Activated CD4-positive, alpha-beta T cell treated with anti-CD3 and anti-CD28 coated beads, Interleukin-2, amount 50 U/mL, for 4 hours (primary cell): ENCODE measurements around the gene TMEM9B.

Experiments
- DNase-seq, 2 experiments: peaks; one replicate each; pipeline ENCODE4 v3.0.0-alpha.2; 2020

The TMEM9B gene

GRCh38 chr11:8928981-8929615 lies 35.1 kb downstream of the TMEM9B start:
- DNase-seq, result no peak

- no peak for DNase-seq
Observed at GRCh38 chr11:8928205-8928604, 36.0 kb downstream of the TMEM9B start.

- no peak for DNase-seq
Observed at GRCh38 chr11:8927233-8927632, 37.0 kb downstream of the TMEM9B start.

- DNase-seq, result no peak
Observed at GRCh38 chr11:8926236-8926635, 38.0 kb downstream of the TMEM9B start.

GRCh38 chr11:8925711-8926110 lies 38.5 kb downstream of the TMEM9B start:
- DNase-seq, result no peak

GRCh38 chr11:8922691-8923090 lies 41.6 kb downstream of the TMEM9B start:
- no peak for DNase-seq

- DNase-seq, result no peak
Observed at GRCh38 chr11:8917157-8917825, 47.0 kb downstream of the TMEM9B start.

GRCh38 chr11:8914661-8915018 lies 49.6 kb downstream of the TMEM9B start:
- DNase-seq, result no peak

- DNase-seq, result peak; percentile 35 to 37
Observed at GRCh38 chr11:8913961-8914660, 50.1 kb downstream of the TMEM9B start.

GRCh38 chr11:8911029-8911823 lies 53.0 kb downstream of the TMEM9B start, which contains the start of gene AKIP1:
AKIP1 (plus strand) TSS chr11:8911189; CDS start chr11:8911450, 261 bp downstream.
- peak; percentile 56 to 61 for DNase-seq

- no peak for DNase-seq
Observed at GRCh38 chr11:8910649-8911026, 53.6 kb downstream of the TMEM9B start.

GRCh38 chr11:8908099-8908498 lies 56.1 kb downstream of the TMEM9B start:
- no peak for DNase-seq

- DNase-seq, result no peak
Observed at GRCh38 chr11:8907116-8907515, 57.1 kb downstream of the TMEM9B start.

GRCh38 chr11:8905528-8906165 lies 58.6 kb downstream of the TMEM9B start:
- no peak for DNase-seq

- DNase-seq, result no peak
Observed at GRCh38 chr11:8899119-8899753, 65.0 kb downstream of the TMEM9B start.
